SJCRH30 (cell line): ENCODE measurements around the gene ERICH2. TPM values are rescaled to one million over a fixed set of nuclear protein-coding genes. Genes with fewer than 3 reads are reported as not detected.
"Not testable (repeated sequence)": the region's sequence is repeated elsewhere in the genome, so short reads cannot be mapped to it uniquely, and the experiment has no call there.

Experiments
- DNase-seq, 2 experiments: peaks; one replicate each; pipeline ENCODE4 v3.0.0-alpha.2; 2015 to 2020
- H3K27ac ChIP-seq: fragments of 250-450 bp; sonication (Bioruptor Pico); 2 replicates; pipeline ENCODE4 v1.5.1; 2020; ENCODE audit warnings: mild to moderate bottlenecking, moderate library complexity
- H3K27me3 ChIP-seq: fragments of 250-450 bp; sonication (Bioruptor Pico); 2 replicates; pipeline ENCODE4 v1.5.1; 2020; ENCODE audit warnings: mild to moderate bottlenecking, moderate library complexity
- H3K36me3 ChIP-seq: fragments of 250-450 bp; sonication (Bioruptor Pico); 2 replicates; pipeline ENCODE4 v1.5.1; 2020; ENCODE audit warnings: mild to moderate bottlenecking, moderate library complexity
- H3K4me1 ChIP-seq: fragments of 250-450 bp; sonication (Bioruptor Pico); 2 replicates; pipeline ENCODE4 v1.5.1; 2020; ENCODE audit warnings: mild to moderate bottlenecking, moderate library complexity
- H3K4me3 ChIP-seq: fragments of 250-450 bp; sonication (Bioruptor Pico); 2 replicates; pipeline ENCODE4 v1.5.1; 2020; ENCODE audit warnings: mild to moderate bottlenecking, moderate library complexity
- H3K9me3 ChIP-seq: fragments of 250-450 bp; sonication (Bioruptor Pico); replicated peaks from 2 replicates; pipeline ENCODE4 v1.5.1; 2020; ENCODE audit warnings: mild to moderate bottlenecking, moderate library complexity
- total RNA-seq: library from RNA; depleted of rRNA; stranded (reverse); fragments of >200 nt; shearing (Covaris generic); gene quantifications from 2 replicates; pipeline ENCODE4 v1.2.3, GENCODE V29; 2014; rRNA removed

ERICH2 gene, protein sequence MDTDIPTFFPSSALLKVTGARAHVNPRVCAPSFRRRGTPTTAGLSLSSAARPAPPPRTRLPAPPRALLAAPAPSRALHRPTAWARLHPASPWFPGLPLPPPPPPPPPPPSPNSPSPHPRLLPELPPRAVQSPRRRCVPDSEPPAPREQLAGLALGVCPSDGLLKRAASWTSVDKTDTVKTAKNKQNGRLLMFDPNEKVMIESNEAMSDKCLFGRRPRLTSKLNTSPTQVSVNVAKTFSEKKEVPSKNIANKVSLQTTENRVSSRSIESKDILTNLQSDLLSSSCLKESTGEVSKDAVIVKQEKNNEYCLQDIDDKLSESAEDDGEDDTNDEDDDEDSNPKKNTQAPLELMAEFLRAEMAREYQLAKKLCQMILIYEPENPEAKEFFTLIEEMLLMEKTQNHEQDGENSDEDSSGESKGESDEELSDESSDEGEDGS
- 0.68 and 2.1 TPM in 2 replicates for total RNA-seq

DNA sequence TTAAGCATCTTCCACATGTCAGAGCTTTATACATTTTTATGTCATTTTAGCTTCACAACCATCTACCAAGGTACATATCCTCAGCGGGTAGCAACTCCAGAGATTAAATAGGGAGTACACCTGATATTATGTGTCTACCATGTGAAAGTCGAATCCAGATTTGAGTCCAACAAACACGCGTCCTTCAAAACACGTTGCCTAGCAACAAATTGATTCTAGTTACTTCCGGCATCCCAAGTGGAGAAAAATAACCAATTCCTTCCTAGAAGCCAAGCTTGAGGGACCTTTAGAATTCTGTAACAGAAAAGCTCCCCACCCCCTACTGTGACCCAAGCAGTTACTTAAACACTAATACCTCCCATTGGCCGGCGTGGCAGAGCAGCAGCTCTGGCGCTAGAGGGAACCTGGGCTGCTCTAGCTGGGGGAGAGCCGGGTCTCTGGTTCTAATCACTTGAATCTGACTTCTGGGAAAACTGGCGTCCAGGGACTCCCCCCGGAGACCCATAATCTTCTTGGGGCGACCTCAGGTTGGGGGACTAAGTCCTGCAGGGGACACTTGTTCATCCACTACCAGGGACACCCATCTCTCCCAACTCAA, at the start of gene ERICH2:
ERICH2 (plus strand) TSS at position 371 of the 598 bp plus-strand sequence. CDS start 304 bp downstream, outside the sequence.
- Histone ChIP-seq H3K9me3 (no peaks in the 10 kb centered on the region), H3K4me3 (peak within 1 kb of the TSS; percentile 86), H3K4me1 (peaks cover 15% of the 10 kb centered on the region; the same call in 1 of the 2 replicates), H3K36me3 (no peaks in the 10 kb centered on the region), H3K27me3 (no peaks in the 10 kb centered on the region), H3K27ac (peak within 1 kb of the TSS; percentile 62)
- DNase-seq = peak; percentile 60 to 66

DNA sequence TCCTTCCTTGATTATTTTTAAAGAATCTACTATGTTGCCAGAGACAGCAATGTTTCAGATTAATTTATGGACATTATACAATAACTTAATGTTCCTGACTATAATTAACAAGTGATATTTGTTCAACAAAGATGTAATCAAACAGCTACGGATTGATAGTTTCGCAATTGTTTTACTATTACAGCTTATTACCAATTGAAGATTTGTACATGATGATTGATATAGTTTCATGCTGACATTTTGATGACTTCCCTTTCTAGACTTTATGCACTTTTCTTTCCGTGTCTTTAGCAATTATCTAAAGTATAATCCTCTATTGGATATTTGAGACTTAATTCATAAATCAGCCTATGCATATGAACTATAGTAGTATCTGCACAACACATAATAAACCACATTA, 48.5 kb upstream of the ERICH2 start:
- Histone ChIP-seq H3K36me3 (no peaks in the 10 kb centered on the region), H3K9me3 (no peaks in the 10 kb centered on the region), H3K4me1 (no peaks in the 10 kb centered on the region), H3K27ac (no peak overlapping the region), H3K4me3 (no peak overlapping the region), H3K27me3 (no peaks in the 10 kb centered on the region)
- no peak for DNase-seq

DNA sequence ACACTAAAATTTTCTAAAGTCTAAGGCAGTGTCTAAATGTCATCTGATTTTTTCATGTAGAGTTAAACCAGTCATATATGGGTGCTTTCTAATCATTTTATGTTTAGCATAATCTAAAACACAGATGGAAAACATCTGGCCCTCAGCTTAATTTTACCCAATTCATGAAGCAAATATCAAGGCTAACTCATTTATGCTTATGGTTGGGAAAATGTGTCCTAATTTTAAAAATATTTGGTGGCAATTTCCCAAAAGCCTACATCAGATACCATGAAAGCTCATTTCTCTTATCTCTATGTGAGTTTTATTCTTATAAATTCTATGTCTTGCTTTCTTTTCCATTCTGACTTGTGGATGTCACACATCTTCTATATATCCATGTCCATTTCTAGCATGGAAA, 47.9 kb upstream of the ERICH2 start:
- H3K9me3 ChIP-seq = no peaks in the 10 kb centered on the region

DNA sequence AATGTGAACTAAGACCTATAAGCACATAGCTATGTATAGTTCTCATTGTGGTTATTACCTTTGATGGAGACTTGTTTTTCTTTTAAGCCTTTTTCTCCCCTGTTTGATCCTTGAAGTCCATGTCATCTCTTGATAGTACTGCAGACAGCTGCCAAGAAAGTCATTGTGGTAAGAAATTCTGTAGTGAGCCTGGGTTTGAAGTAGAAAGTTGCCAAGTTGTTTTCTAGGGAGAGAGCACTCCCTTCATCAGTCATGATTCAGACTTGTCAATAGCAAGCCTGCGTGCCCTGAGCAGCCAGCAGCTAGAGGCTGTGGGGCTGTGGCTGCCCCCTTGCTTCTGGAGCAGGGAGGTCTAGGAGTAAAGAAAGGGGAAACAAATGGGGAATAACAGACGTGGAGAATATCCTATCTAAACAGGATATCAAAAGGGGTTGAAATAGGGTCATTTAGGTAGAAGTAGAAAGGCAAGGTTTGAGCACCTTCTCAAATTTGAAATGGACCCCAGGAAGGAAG, 46.7 kb upstream of the ERICH2 start:
- Histone ChIP-seq H3K9me3 (no peaks in the 10 kb centered on the region), H3K36me3 (no peaks in the 10 kb centered on the region), H3K27me3 (no peaks in the 10 kb centered on the region), H3K4me1 (no peaks in the 10 kb centered on the region), H3K4me3 (no peak overlapping the region), H3K27ac (no peak overlapping the region)
- no peak for DNase-seq

More for the DNA sequence above, 47.9 kb upstream of the ERICH2 start:
- Histone ChIP-seq H3K27ac (no peak overlapping the region), H3K36me3 (no peaks in the 10 kb centered on the region), H3K4me1 (no peaks in the 10 kb centered on the region), H3K4me3 (no peak overlapping the region), H3K27me3 (no peaks in the 10 kb centered on the region)
- no peak for DNase-seq

DNA sequence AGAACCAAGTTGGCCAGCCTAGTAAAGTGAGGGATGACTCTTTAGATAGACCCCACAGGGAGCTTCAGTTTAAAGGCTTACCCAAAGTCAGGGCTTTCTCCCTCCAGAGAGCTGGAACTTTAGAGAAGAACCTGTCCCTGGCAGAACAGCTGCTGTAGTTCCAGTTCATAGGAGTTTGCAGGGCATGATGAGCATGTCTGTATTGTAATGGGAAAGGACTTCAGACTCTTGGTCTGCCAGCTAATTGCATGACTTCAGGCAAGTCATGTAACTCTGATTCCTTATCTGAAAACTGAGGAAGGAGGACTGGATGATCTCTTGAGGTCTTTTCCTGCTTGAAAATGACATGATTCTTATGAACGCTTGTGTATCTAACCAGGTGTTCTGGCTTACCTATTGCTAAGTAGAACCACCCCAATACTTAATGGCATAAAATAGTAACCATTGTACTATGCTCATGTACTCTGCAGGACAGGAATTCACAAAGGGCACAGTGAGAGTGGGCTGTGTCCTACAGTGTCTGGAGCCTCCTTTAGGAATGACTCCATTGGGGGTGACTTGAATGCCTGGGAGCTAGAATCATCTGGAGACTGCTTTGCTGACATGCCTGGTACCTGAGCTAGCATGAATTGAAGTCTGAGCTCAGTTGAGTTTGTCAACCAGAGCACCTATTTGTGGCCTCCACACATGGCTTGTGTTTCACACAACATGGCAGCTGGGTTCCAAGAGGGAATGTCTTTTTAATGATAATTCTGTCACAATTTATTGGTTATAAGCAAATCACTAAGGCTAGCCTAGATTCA, 36.2 kb upstream of the ERICH2 start:
- peak; percentile 32 to 43 for DNase-seq
- peaks cover 9% of the 10 kb centered on the region for H3K4me1 ChIP-seq
- H3K27ac ChIP-seq = no peak overlapping the region
- H3K9me3 ChIP-seq = no peaks in the 10 kb centered on the region; the same call in 1 of the 2 replicates
- H3K27me3 ChIP-seq = no peaks in the 10 kb centered on the region
- H3K36me3 ChIP-seq = no peaks in the 10 kb centered on the region
- H3K4me3 ChIP-seq = no peak overlapping the region

DNA sequence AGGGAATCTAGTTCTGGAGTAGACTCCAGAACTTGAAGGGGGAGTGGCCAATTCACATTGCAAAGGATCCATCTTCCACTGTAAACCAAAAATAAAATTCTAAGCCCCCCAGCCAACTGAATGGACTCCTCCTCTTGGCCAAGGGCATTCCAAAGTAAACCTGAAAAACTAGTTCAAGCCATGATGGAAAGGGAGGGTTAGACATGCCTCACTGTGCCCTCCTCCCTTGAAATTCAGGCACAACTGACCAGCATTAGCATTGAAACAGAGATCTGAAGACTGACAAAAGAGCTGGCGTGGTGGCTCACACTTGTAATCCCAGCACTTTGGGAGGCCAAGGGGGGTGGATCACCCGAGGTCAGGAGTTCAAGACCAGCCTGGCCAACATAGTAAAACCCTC, 35.6 kb upstream of the ERICH2 start:
- peaks cover 14% of the 10 kb centered on the region for H3K4me1 ChIP-seq
- H3K27me3 ChIP-seq, H3K27ac ChIP-seq, DNase-seq, H3K4me3 ChIP-seq, H3K36me3 ChIP-seq, H3K9me3 ChIP-seq: not testable (repeated sequence)

DNA sequence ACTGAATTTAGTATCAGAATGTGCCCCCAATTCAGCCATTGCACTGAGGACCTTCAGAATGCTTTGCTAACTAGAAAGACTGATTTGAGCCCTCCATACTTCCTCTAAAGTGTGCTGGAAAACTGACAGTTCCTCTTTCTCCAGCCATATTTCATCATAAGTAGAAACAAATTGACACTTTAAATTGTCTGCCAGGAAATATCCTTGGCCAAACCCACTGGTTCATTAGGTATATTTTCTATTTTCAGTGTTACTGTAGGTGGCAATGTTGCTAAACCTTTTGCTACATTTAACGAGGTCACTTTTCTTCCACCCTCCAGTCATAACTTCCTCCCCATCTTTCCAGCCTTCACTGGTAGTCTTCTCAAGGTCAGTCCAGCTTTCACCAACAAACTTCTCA, 33.5 kb upstream of the ERICH2 start:
- no peak for DNase-seq
- H3K27ac ChIP-seq = no peak overlapping the region
- H3K27me3 ChIP-seq = no peaks in the 10 kb centered on the region
- no peaks in the 10 kb centered on the region for H3K9me3 ChIP-seq
- peaks cover 15% of the 10 kb centered on the region for H3K4me1 ChIP-seq
- no peak overlapping the region for H3K4me3 ChIP-seq
- no peaks in the 10 kb centered on the region for H3K36me3 ChIP-seq

DNA sequence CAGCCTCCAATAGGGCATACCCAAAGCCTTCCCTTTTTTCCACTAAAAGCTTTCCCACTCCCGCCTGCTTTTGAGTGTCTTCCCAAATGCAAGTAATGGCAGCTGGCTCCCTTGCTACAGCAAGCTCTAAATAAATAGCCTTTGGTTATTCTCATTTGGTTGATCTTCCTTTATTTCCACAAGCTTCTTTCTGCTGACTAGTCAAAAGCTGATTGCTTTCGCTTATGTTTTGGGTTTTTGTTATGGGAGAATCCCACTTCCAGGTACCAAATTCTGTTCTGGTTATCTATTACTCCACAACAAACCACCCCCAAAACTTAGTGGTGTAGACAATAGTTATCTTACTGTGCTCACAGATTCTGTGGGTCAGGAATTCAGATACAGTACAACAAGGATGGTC, 32.8 kb upstream of the ERICH2 start:
- DNase-seq = no peak
- no peak overlapping the region for H3K27ac ChIP-seq
- H3K4me1 ChIP-seq = peaks cover 15% of the 10 kb centered on the region
- no peaks in the 10 kb centered on the region for H3K9me3 ChIP-seq
- no peaks in the 10 kb centered on the region for H3K36me3 ChIP-seq
- no peaks in the 10 kb centered on the region for H3K27me3 ChIP-seq
- no peak overlapping the region for H3K4me3 ChIP-seq

DNA sequence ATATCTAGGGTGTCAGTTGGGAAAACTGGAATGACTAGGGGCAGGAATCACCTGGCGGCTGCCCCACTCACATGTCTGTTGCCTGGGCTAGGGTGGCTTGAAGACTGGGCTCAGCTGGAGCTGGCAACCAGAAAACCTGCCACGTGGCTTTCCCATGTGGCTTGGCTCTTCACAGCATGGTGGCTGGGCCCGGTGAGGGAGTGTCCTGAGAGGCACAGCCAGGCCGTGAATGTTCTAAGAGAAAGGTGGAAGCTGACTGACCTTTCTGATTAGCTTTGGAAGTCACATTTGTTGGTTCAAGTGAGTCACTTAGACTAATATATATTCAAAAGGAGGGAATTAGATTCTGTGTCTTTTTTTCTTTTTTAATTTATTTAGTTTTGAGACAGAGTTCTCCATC, 32.4 kb upstream of the ERICH2 start:
- Histone ChIP-seq H3K4me1 (peaks cover 15% of the 10 kb centered on the region), H3K36me3 (no peaks in the 10 kb centered on the region), H3K27ac (no peak overlapping the region), H3K27me3 (no peaks in the 10 kb centered on the region), H3K9me3 (no peaks in the 10 kb centered on the region), H3K4me3 (no peak overlapping the region)
- no peak for DNase-seq

DNA sequence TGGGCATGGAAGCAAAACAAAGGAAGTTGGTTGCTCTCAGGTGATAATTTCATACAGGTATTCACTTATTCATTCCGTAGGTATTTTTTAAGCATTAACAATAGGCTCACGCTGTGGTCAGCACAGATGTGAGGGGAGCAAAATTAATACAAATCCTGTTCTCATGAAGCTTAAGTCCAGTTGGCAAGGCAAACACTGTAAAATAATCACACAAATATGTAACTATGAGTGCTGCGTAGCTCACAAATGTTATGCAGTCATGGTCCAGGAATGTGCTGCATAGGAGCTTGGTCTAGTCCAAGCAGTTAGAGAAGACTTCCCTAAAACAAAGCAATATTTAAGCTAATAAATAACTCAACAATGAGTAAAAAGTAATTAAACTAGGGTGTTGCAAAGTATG, 31.1 kb upstream of the ERICH2 start:
- no peaks in the 10 kb centered on the region for H3K9me3 ChIP-seq
- no peak overlapping the region for H3K4me3 ChIP-seq
- peak overlapping the region; percentile 50 for H3K27ac ChIP-seq
- DNase-seq = peak; percentile 62 to 69
- H3K36me3 ChIP-seq = no peaks in the 10 kb centered on the region
- no peaks in the 10 kb centered on the region for H3K27me3 ChIP-seq
- H3K4me1 ChIP-seq = peaks cover 17% of the 10 kb centered on the region

DNA sequence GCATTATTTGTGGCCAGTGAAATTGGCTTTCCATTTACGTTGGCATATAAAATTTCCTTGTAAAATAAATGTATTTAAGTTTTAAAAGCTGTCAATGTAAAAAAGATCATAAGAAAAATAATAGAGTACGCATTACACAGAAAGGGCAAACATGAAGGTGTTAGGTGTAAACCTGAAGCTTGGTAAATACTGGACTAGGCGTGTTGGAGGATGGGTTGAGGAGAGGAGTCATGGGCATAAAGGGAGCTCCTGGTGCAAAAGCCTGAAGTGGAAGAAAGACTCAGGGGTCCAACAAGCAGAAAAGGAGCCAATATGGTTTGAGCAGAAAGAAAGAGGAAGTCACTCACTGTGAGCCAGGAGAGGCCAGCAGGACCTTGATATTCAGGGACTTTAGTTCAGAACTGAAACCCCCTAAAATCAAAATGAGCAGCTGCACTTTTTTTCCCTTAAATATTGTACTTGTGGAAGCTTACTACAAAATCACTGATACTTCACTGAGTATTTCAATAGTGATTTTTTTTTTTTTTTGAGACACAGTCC, 30.6 kb upstream of the ERICH2 start:
- H3K4me3 ChIP-seq = no peak overlapping the region
- H3K27ac ChIP-seq = peak overlapping the region; percentile 50
- DNase-seq = no peak
- H3K9me3 ChIP-seq = no peaks in the 10 kb centered on the region
- no peaks in the 10 kb centered on the region for H3K27me3 ChIP-seq
- H3K4me1 ChIP-seq = peaks cover 22% of the 10 kb centered on the region
- H3K36me3 ChIP-seq = no peaks in the 10 kb centered on the region

DNA sequence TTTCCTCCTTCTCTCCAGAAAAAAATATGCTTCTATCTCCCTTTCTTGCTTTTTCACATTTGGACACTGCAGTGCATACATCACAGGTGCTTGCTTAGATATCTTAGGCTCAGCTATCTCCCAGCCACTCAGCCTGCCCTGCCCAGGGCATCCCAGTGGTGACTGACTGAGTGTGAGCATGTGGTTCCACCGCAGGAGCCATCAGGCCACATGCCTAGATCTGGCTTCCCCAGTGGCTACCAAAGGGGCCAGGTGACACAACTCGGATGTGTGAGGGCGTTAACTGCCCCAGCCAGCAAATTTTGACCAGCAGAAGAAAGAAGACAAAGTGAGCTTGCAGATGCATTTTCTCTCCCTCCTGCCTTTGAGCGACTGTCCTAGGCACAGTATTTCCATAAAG, 29.5 kb upstream of the ERICH2 start:
- H3K36me3 ChIP-seq = no peaks in the 10 kb centered on the region
- no peaks in the 10 kb centered on the region for H3K27me3 ChIP-seq
- DNase-seq = no peak

DNA sequence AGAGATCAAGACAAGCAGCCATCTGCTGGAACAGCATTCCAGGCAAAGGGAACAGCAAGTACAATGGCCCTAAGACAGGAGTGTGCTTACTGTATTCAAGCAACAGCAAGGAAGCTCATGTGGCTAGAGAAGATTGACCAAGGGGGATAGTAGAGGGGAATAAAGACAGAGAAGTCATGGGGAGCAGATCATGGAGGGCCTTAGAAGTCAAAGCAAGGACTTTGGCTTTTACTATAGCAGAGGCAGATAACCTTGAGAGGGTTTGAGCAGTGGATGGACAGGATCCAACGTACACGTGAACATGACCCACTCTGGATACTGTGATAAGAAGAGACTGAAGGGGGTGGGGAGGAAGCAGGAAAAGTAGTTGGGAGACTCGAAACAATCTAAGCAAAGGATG, 28.2 kb upstream of the ERICH2 start:
- Histone ChIP-seq H3K27ac (no peak overlapping the region), H3K4me1 (peaks cover 28% of the 10 kb centered on the region), H3K36me3 (no peaks in the 10 kb centered on the region), H3K9me3 (no peaks in the 10 kb centered on the region), H3K4me3 (no peak overlapping the region), H3K27me3 (no peaks in the 10 kb centered on the region)
- DNase-seq = no peak

More for the DNA sequence above, 29.5 kb upstream of the ERICH2 start:
- H3K4me1 ChIP-seq = peaks cover 28% of the 10 kb centered on the region
- H3K27ac ChIP-seq = no peak overlapping the region
- H3K9me3 ChIP-seq = no peaks in the 10 kb centered on the region
- no peak overlapping the region for H3K4me3 ChIP-seq

DNA sequence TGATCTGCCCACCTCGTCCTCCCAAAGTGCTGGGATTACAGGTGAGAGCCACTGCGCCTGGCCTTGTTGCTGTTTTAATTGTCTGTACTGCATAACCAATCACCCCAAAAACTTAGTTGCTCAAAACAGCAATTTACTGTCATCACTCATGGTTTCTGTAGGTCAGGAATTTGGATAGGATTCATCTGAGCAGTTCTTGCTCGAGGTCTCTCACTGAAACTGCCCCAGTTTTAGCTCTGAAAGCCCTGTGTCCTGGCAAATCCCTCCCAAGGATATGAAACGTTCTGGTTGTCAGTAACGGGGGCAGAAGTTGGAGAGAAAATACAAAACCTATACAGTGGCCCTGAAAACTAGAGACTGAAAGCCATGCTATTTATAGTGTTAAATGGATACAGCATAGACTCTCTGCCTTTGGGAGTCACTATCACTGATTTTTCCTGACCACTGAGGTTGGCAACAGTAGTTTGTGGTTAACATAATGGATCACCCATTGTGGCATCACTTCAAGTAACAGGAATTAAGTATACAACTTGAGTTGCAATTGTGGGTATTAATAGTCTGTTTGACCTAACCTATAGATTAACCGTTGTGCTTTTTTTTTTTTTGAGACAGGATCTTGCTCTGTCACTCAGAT, 27.2 kb upstream of the ERICH2 start:
- no peaks in the 10 kb centered on the region for H3K27me3 ChIP-seq
- no peak overlapping the region for H3K27ac ChIP-seq
- no peak for DNase-seq
- H3K36me3 ChIP-seq = no peaks in the 10 kb centered on the region
- H3K9me3 ChIP-seq = no peaks in the 10 kb centered on the region
- H3K4me3 ChIP-seq = no peak overlapping the region
- peaks cover 28% of the 10 kb centered on the region for H3K4me1 ChIP-seq
